ENCODE results near the gene SH3PXD2B.
A peak's percentile ranks its signal among the peaks of the same experiment; 100 is the strongest.

Gene SH3PXD2B

GRCh38 chr5:172454358-172455086 is at the start of gene SH3PXD2B:
Gene SH3PXD2B, minus strand, starts transcription at chr5:172454525. Its CDS starts 173 bp downstream, at chr5:172454352.
- peak; percentile 17 for DNase-seq (ENCODE audit: low read depth)
- no peak for TF ChIP-seq CTCF (IDR thresholded peaks at IDR 0.05; ENCODE audit: control insufficient read depth, extremely low read depth, insufficient read depth)

GRCh38 chr5:172502969-172503368 is 48.6 kb upstream of the SH3PXD2B start:
- no peak for DNase-seq (ENCODE audit: low read depth)
- TF ChIP-seq CTCF (IDR thresholded peaks at IDR 0.05; ENCODE audit: control insufficient read depth, extremely low read depth, insufficient read depth): no peak
- no peak overlapping the region for H3K4me3 ChIP-seq (ENCODE audit: low read depth, low read length)

More at GRCh38 chr5:172454358-172455086, at the start of gene SH3PXD2B:
- H3K4me3 ChIP-seq (ENCODE audit: low read depth, low read length): peak within 1 kb of the TSS; percentile 62

GRCh38 chr5:172502410-172502809 is 48.1 kb upstream of the SH3PXD2B start:
- H3K4me3 ChIP-seq (ENCODE audit: low read depth, low read length): no peak overlapping the region
- TF ChIP-seq CTCF (IDR thresholded peaks at IDR 0.05; ENCODE audit: control insufficient read depth, extremely low read depth, insufficient read depth): no peak
- DNase-seq (ENCODE audit: low read depth): no peak

GRCh38 chr5:172501708-172502320 is 47.5 kb upstream of the SH3PXD2B start:
- no peak for TF ChIP-seq CTCF (IDR thresholded peaks at IDR 0.05; ENCODE audit: control insufficient read depth, extremely low read depth, insufficient read depth)
- DNase-seq (ENCODE audit: low read depth): no peak
- H3K4me3 ChIP-seq (ENCODE audit: low read depth, low read length): no peak overlapping the region

GRCh38 chr5:172499287-172499686 is 45.0 kb upstream of the SH3PXD2B start:
- no peak overlapping the region for H3K4me3 ChIP-seq (ENCODE audit: low read depth, low read length)
- TF ChIP-seq CTCF (IDR thresholded peaks at IDR 0.05; ENCODE audit: control insufficient read depth, extremely low read depth, insufficient read depth): no peak
- DNase-seq (ENCODE audit: low read depth): no peak

GRCh38 chr5:172498431-172499129 is 44.3 kb upstream of the SH3PXD2B start:
- DNase-seq (ENCODE audit: low read depth): no peak
- H3K4me3 ChIP-seq (ENCODE audit: low read depth, low read length): no peak overlapping the region
- no peak for TF ChIP-seq CTCF (IDR thresholded peaks at IDR 0.05; ENCODE audit: control insufficient read depth, extremely low read depth, insufficient read depth)
